Large intestine (tissue), 3 donors: ENCODE data around the gene HSPA4L. TPM values are rescaled to one million over a fixed set of nuclear protein-coding genes. Genes with fewer than 3 reads are reported as not detected.

Experiments
- DNase-seq, 2 donors: peaks; one replicate each; pipeline versions ENCODE4 v3.0.0 to v3.0.0-alpha.2; 2013
- H3K27ac ChIP-seq: one replicate; pipeline ENCODE4 v1.5.1; 2013; ENCODE audit warnings: low read length
- H3K27me3 ChIP-seq: 2 replicates; pipeline ENCODE4 v1.6.1; 2013; ENCODE audit warnings: low read length; ENCODE audit not compliant: control insufficient read depth, insufficient read depth
- H3K36me3 ChIP-seq: 2 replicates; pipeline ENCODE4 v1.6.1; 2013; ENCODE audit warnings: low read length; ENCODE audit not compliant: control insufficient read depth, insufficient read depth
- H3K4me1 ChIP-seq: one replicate; pipeline ENCODE4 v1.6.1; 2013; ENCODE audit warnings: low read length; ENCODE audit not compliant: control insufficient read depth, insufficient read depth
- H3K4me3 ChIP-seq: one replicate; pipeline ENCODE4 v1.5.1; 2013; ENCODE audit warnings: low read length
- H3K9me3 ChIP-seq: one replicate; pipeline ENCODE4 v1.6.1; 2013; ENCODE audit warnings: mild to moderate bottlenecking, low read depth, low read length, moderate library complexity; ENCODE audit not compliant: control insufficient read depth
- WGBS: methylation state at CpG from one replicate; pipeline ENCODE4 v1.1.5; 2013; ENCODE audit warnings: low lambda C conversion rate; ENCODE audit not compliant: insufficient coverage; 5-methylcytosine and 5-hydroxymethylcytosine counted together
- polyA plus RNA-seq: library from polyadenylated mRNA; unstranded; fragments of 120-200 nt; gene quantifications from one replicate; pipeline ENCODE4 v1.2.1, GENCODE V29; 2013

HSPA4L gene
- polyA plus RNA-seq, 1 donor: 2.1 TPM

- Histone ChIP-seq H3K4me1 (no peaks in the 10 kb centered on the region), H3K4me3 (no peak overlapping the region), H3K9me3 (no peaks in the 10 kb centered on the region), H3K27me3 (no peaks in the 10 kb centered on the region), H3K36me3 (no peaks in the 10 kb centered on the region), H3K27ac (no peak overlapping the region)
- WGBS: 16% methylated on average over 2 of the region's 4 CpGs
- DNase-seq: no peak
Observed at GRCh38 chr4:127771535-127772275, 10.4 kb upstream of the HSPA4L start.

GRCh38 chr4:127772769-127773671, 9.1 kb upstream of the HSPA4L start:
- Histone ChIP-seq H3K4me1 (no peaks in the 10 kb centered on the region), H3K36me3 (no peaks in the 10 kb centered on the region), H3K27me3 (no peaks in the 10 kb centered on the region), H3K4me3 (no peak overlapping the region), H3K27ac (no peak overlapping the region), H3K9me3 (no peaks in the 10 kb centered on the region)
- WGBS: 96% methylated on average over 3 of the region's 10 CpGs
- no peak for DNase-seq

GRCh38 chr4:127775843-127776242, 6.3 kb upstream of the HSPA4L start:
- peaks cover 7% of the 10 kb centered on the region for H3K27me3 ChIP-seq
- no peaks in the 10 kb centered on the region for H3K36me3 ChIP-seq
- H3K4me3 ChIP-seq: no peak overlapping the region
- no peaks in the 10 kb centered on the region for H3K9me3 ChIP-seq
- no peak overlapping the region for H3K27ac ChIP-seq
- H3K4me1 ChIP-seq: no peaks in the 10 kb centered on the region
- DNase-seq: no peak
- WGBS: no CpG with 5 or more reads among the region's 4 CpGs

- no peak overlapping the region for H3K4me3 ChIP-seq
- H3K36me3 ChIP-seq: no peaks in the 10 kb centered on the region
- no peaks in the 10 kb centered on the region for H3K9me3 ChIP-seq
- no peak for DNase-seq
- peaks cover 14% of the 10 kb centered on the region for H3K27me3 ChIP-seq
- H3K27ac ChIP-seq: no peak overlapping the region
- WGBS: 67% methylated on average over 1 of the region's 2 CpGs
- no peaks in the 10 kb centered on the region for H3K4me1 ChIP-seq
Observed at GRCh38 chr4:127776620-127777019, 5.5 kb upstream of the HSPA4L start.

GRCh38 chr4:127777487-127777886, 4.6 kb upstream of the HSPA4L start:
- H3K9me3 ChIP-seq: no peaks in the 10 kb centered on the region
- DNase-seq: no peak
- WGBS: no CpG with 5 or more reads among the region's 3 CpGs
- H3K27ac ChIP-seq: no peak overlapping the region
- no peaks in the 10 kb centered on the region for H3K4me1 ChIP-seq
- no peaks in the 10 kb centered on the region for H3K36me3 ChIP-seq
- peaks cover 21% of the 10 kb centered on the region for H3K27me3 ChIP-seq
- H3K4me3 ChIP-seq: no peak overlapping the region

- H3K27me3 ChIP-seq: peaks cover 27% of the 10 kb centered on the region
- no peak overlapping the region for H3K27ac ChIP-seq
- no peaks in the 10 kb centered on the region for H3K36me3 ChIP-seq
- peak in 1 of 2 donors; percentile 17 for DNase-seq
- WGBS: 20% methylated on average over 1 of the region's 2 CpGs
- H3K9me3 ChIP-seq: no peaks in the 10 kb centered on the region
- H3K4me3 ChIP-seq: no peak overlapping the region
- no peaks in the 10 kb centered on the region for H3K4me1 ChIP-seq
Observed at GRCh38 chr4:127778102-127778501, 4.0 kb upstream of the HSPA4L start.

- H3K4me3 ChIP-seq: no peak overlapping the region
- no CpG with 5 or more reads among the region's 12 CpGs for WGBS
- H3K9me3 ChIP-seq: no peaks in the 10 kb centered on the region
- peak in 1 of 2 donors; percentile 9 for DNase-seq
- no peaks in the 10 kb centered on the region for H3K36me3 ChIP-seq
- H3K4me1 ChIP-seq: no peaks in the 10 kb centered on the region
- peaks cover 33% of the 10 kb centered on the region for H3K27me3 ChIP-seq
- no peak overlapping the region for H3K27ac ChIP-seq
Observed at GRCh38 chr4:127780598-127780997, 1.5 kb upstream of the HSPA4L start.

GRCh38 chr4:127781300-127782024, 660 bp upstream of the HSPA4L start:
- H3K4me3 ChIP-seq: peak overlapping the region; percentile 79
- H3K27me3 ChIP-seq: peaks cover 33% of the 10 kb centered on the region
- H3K9me3 ChIP-seq: no peaks in the 10 kb centered on the region
- no peaks in the 10 kb centered on the region for H3K36me3 ChIP-seq
- no CpG with 5 or more reads among the region's 43 CpGs for WGBS
- no peak overlapping the region for H3K27ac ChIP-seq
- DNase-seq: peak in 1 of 2 donors; percentile 33
- no peaks in the 10 kb centered on the region for H3K4me1 ChIP-seq

- WGBS: no CpG with 5 or more reads among the region's 30 CpGs
- no peak overlapping the region for H3K27ac ChIP-seq
Observed at GRCh38 chr4:127782025-127782274, 172 bp upstream of the HSPA4L start.

GRCh38 chr4:127783026-127783769, 1.1 kb downstream of the HSPA4L start:
- WGBS: 100% methylated on average over 1 of the region's 25 CpGs
- peak; percentile 72 to 81 for DNase-seq
- H3K36me3 ChIP-seq: no peaks in the 10 kb centered on the region
- H3K27ac ChIP-seq: peak overlapping the region; percentile 39
- peaks cover 33% of the 10 kb centered on the region for H3K27me3 ChIP-seq
- peak overlapping the region; percentile 79 for H3K4me3 ChIP-seq
- no peaks in the 10 kb centered on the region for H3K4me1 ChIP-seq
- H3K9me3 ChIP-seq: no peaks in the 10 kb centered on the region

More at GRCh38 chr4:127782025-127782274, 172 bp upstream of the HSPA4L start:
- H3K27me3 ChIP-seq: peaks cover 33% of the 10 kb centered on the region
- H3K36me3 ChIP-seq: no peaks in the 10 kb centered on the region
- peak overlapping the region; percentile 79 for H3K4me3 ChIP-seq
- H3K9me3 ChIP-seq: no peaks in the 10 kb centered on the region
- H3K4me1 ChIP-seq: no peaks in the 10 kb centered on the region
- DNase-seq: peak in 1 of 2 donors; percentile 91
